Loucy (cell line): Measurements from ENCODE around the gene NBPF11.
"Not testable (repeated sequence)": the region's sequence is repeated elsewhere in the genome, so short reads cannot be mapped to it uniquely, and the experiment has no call there.

Experiments used
- H2AFZ ChIP-seq: fragments of 200-600 bp; sonication (generic); 2 replicates; pipeline ENCODE4 v1.6.0; 2016; ENCODE audit warnings: antibody characterized with exemption, mild to moderate bottlenecking, low read length, moderate library complexity
- H3F3A ChIP-seq: fragments of 200-600 bp; 2 replicates; pipeline ENCODE4 v1.6.0; 2016; ENCODE audit warnings: antibody characterized with exemption, low read depth, mild to moderate bottlenecking
- H3K27me3 ChIP-seq: fragments of 200-600 bp; sonication (generic); 2 replicates; pipeline ENCODE4 v1.6.1; 2014; ENCODE audit warnings: low read length, mild to moderate bottlenecking; ENCODE audit not compliant: insufficient read depth, poor library complexity, severe bottlenecking
- H3K36me3 ChIP-seq: fragments of 200-600 bp; sonication (generic); 2 replicates; pipeline ENCODE4 v1.6.1; 2016; ENCODE audit warnings: low read length; ENCODE audit not compliant: insufficient read depth
- H3K4me1 ChIP-seq: fragments of 200-600 bp; sonication (generic); 2 replicates; pipeline ENCODE4 v1.5.1; 2014; ENCODE audit warnings: low read length, mild to moderate bottlenecking; ENCODE audit not compliant: insufficient read depth, poor library complexity, severe bottlenecking
- H3K4me2 ChIP-seq: fragments of 200-600 bp; sonication (generic); 2 replicates; pipeline ENCODE4 v1.6.0; 2014; ENCODE audit warnings: antibody characterized with exemption, low read length, low read depth, mild to moderate bottlenecking; ENCODE audit not compliant: poor library complexity, severe bottlenecking
- H3K4me3 ChIP-seq: fragments of 200-600 bp; sonication (generic); 2 replicates; pipeline ENCODE4 v1.5.1; 2014; ENCODE audit warnings: low read length, mild to moderate bottlenecking, mixed read lengths; ENCODE audit not compliant: poor library complexity, severe bottlenecking
- H3K79me2 ChIP-seq: fragments of 200-600 bp; sonication (generic); 2 replicates; pipeline ENCODE4 v1.6.1; 2014; ENCODE audit warnings: low read length; ENCODE audit not compliant: insufficient read depth
- H3K9ac ChIP-seq: fragments of 200-600 bp; sonication (generic); 2 replicates; pipeline ENCODE4 v1.6.0; 2014; ENCODE audit warnings: mild to moderate bottlenecking, low read depth, low read length, moderate library complexity; ENCODE audit not compliant: poor library complexity, severe bottlenecking
- H3K9me2 ChIP-seq: fragments of 200-600 bp; sonication (generic); replicated peaks from 2 replicates; pipeline ENCODE4 v1.6.1; 2016; ENCODE audit warnings: low read depth, low read length, mixed read lengths
- H3K9me3 ChIP-seq: fragments of 200-600 bp; sonication (generic); 2 replicates; pipeline ENCODE4 v1.6.1; 2014; ENCODE audit warnings: mild to moderate bottlenecking, antibody characterized with exemption, low read length, low read depth; ENCODE audit not compliant: insufficient read depth
- H4K20me1 ChIP-seq: fragments of 200-600 bp; sonication (generic); 2 replicates; pipeline ENCODE4 v1.6.0; 2014; ENCODE audit warnings: antibody characterized with exemption, low read length, mild to moderate bottlenecking; ENCODE audit not compliant: insufficient read depth, poor library complexity, severe bottlenecking
- CTCF ChIP-seq: fragments of 200-600 bp; sonication (generic); conservative IDR thresholded peaks from 2 replicates; pipeline ENCODE4 v1.5.1; 2014; ENCODE audit warnings: mild to moderate bottlenecking, antibody characterized with exemption, low read length
- EZH2phosphoT487 ChIP-seq: fragments of 200-600 bp; IDR thresholded peaks from 2 replicates; pipeline ENCODE4 v1.6.1; 2018; ENCODE audit warnings: antibody characterized with exemption, mild to moderate bottlenecking, moderate library complexity, borderline replicate concordance

NBPF11 gene

DNA sequence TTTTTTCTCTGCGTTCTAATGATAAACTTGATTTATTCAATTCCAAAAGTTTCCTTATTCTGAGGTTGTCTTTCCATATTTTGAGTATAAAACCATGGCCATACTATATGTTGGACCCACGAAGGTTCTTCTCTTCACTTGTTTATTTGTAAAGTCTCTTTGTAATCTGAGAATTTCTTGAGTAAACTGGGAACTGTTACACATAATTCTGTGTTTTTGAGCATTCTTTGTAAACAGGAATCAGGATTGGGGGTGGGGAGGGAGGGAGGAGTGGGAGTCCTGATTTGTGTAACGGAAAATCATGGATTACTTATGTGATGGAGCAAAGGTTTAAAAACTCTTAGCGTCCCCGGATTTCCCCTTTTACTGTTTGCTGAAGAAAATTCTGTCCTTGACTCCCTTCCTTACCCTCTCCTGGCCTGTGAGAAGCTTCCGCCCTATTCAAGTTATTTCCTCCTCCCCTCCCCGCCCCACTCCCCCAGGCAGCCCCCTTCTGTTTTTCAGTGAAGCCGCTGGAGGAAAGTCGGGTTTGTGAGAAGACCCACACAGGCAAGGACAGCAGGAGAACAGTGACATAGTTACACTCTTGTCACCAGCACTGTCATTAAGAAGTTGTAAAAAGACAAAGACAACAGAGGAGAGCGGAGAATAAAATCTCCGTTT is 6.4 kb upstream of the NBPF11 start:
- Histone ChIP-seq H3K4me2 (no peak overlapping the region), H3F3A (no peaks in the 10 kb centered on the region), H3K4me1 (no peaks in the 10 kb centered on the region), H3K79me2 (no peaks in the 10 kb centered on the region), H3K9me3 (no peaks in the 10 kb centered on the region), H3K36me3 (no peaks in the 10 kb centered on the region), H2AFZ (no peak overlapping the region), H3K9me2 (no peaks in the 10 kb centered on the region), H3K9ac (no peak overlapping the region), H3K4me3 (no peak overlapping the region), H4K20me1 (no peaks in the 10 kb centered on the region), H3K27me3 (no peaks in the 10 kb centered on the region)
- TF ChIP-seq EZH2phosphoT487: no peak
- TF ChIP-seq CTCF: no peak

DNA sequence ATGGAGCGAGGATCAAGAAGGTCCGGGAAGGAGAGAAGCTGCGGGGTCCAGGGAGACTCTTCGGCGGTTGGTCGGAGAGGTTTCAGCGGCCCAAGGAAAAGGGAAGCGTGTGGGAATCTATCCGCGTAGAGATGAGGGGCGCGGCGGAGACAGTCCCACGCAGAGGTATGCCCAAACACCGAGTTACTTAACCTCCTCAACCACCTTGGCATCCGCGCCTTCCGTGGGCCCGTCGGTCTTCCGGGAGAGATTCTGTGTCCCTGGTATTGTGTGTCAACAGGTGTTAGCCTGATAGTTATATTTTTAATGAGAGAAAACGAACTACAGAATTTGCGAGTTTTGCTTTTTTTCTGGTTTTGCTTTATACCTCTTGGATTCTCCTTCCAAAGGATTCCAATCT is 5.7 kb upstream of the NBPF11 start:
- not testable (repeated sequence) for H4K20me1 ChIP-seq, H2AFZ ChIP-seq, H3K9me3 ChIP-seq, H3K4me2 ChIP-seq, H3K27me3 ChIP-seq, H3K9me2 ChIP-seq, H3K4me1 ChIP-seq, H3K36me3 ChIP-seq, H3K4me3 ChIP-seq, H3K79me2 ChIP-seq, H3K9ac ChIP-seq, H3F3A ChIP-seq

DNA sequence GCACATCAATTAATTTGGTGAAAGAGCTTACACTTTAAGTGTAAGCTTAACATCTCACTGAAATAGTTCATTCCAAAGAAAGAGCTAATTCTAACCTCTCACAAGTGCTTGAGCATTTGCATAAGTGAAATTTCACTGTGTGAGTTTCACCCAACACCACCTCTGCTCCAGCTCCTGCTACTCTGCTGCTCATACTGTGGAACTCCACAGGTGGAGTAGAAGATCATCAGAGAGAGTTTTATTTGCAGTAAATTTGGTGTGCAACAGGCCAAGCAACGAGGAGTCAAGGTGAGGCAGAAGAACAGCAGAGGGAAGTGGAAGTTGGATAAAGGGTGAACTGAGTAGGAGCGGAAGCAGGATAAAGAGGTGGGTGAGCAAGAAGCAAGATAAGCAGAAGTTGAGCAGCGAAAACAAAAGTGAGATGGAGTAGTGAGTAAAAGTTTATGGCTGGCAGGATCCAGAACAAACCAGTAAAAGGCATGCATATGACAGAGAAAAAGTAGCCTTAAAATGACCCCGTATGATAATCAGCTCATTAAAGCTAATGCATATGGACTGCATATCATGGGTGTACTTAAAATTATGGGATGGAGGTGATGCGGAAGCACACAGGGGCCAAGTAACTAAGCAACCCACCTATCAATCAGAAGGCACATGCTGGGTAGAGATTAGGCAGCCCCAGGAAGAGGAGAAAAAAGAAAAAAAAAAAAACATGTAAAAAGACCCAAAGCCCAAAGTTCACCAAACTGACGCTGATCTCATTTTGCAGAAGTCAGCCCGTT is 3.6 kb upstream of the NBPF11 start:
- not testable (repeated sequence) for H3K27me3 ChIP-seq, H3K79me2 ChIP-seq, H3K9me2 ChIP-seq, H3K36me3 ChIP-seq, H4K20me1 ChIP-seq, H3K9ac ChIP-seq, H2AFZ ChIP-seq, H3K4me1 ChIP-seq, H3F3A ChIP-seq, H3K9me3 ChIP-seq, H3K4me3 ChIP-seq, H3K4me2 ChIP-seq

- not testable (repeated sequence) for H3K79me2 ChIP-seq, H3K9me3 ChIP-seq, H3K36me3 ChIP-seq, H2AFZ ChIP-seq, H3F3A ChIP-seq, H4K20me1 ChIP-seq, H3K27me3 ChIP-seq, H3K9ac ChIP-seq, H3K4me3 ChIP-seq, H3K4me1 ChIP-seq, H3K9me2 ChIP-seq
- H3K4me2 ChIP-seq: peak overlapping the region; percentile 40
Observed at GRCh38 chr1:148152795-148153194, 714 bp upstream of the NBPF11 start.

- H3K4me1 ChIP-seq, H3K9me3 ChIP-seq, H3F3A ChIP-seq, H3K36me3 ChIP-seq, H4K20me1 ChIP-seq, H3K79me2 ChIP-seq, H3K9me2 ChIP-seq, H3K27me3 ChIP-seq: not testable (repeated sequence)
- Histone ChIP-seq H3K4me3 (peak overlapping the region; percentile 88), H2AFZ (peak overlapping the region; percentile 94), H3K4me2 (peak overlapping the region; percentile 69), H3K9ac (peak overlapping the region; percentile 75)
Observed at GRCh38 chr1:148151371-148151819, 686 bp downstream of the NBPF11 start.

DNA sequence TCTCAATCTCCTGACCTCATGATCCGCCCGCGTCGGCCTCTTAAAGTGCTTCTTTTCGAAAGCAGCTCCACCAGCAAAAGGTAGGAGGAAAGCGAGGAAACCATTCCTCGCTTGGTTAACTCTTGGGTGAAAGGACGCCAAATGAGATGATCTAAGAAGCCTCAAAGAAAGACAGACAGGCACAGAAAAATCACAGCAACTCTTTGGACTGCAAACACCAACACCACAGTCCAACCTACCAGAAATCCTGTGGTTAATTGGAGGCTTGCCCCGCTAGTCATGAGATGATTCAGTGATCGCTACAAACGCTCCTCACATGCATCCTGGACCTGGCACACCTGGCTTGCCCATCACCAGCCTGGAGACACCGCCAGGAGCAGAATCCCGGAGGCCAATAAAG is 1.1 kb downstream of the NBPF11 start:
- H3K79me2 ChIP-seq, H3F3A ChIP-seq, H3K9me3 ChIP-seq, H3K4me1 ChIP-seq, H4K20me1 ChIP-seq, H3K36me3 ChIP-seq, H3K27me3 ChIP-seq, H2AFZ ChIP-seq, H3K9me2 ChIP-seq: not testable (repeated sequence)
- peak overlapping the region; percentile 88 for H3K4me3 ChIP-seq
- peak overlapping the region; percentile 75 for H3K9ac ChIP-seq
- peak overlapping the region; percentile 69 for H3K4me2 ChIP-seq
